Activated CD8-positive, alpha-beta memory T cell treated with anti-CD3 and anti-CD28 coated beads for 24 hours (primary cell): Measurements from ENCODE around the gene LRCOL1.

Experiments used
- DNase-seq: peaks from one replicate; pipeline ENCODE4 v3.0.0-alpha.2; 2020

Gene LRCOL1

DNA sequence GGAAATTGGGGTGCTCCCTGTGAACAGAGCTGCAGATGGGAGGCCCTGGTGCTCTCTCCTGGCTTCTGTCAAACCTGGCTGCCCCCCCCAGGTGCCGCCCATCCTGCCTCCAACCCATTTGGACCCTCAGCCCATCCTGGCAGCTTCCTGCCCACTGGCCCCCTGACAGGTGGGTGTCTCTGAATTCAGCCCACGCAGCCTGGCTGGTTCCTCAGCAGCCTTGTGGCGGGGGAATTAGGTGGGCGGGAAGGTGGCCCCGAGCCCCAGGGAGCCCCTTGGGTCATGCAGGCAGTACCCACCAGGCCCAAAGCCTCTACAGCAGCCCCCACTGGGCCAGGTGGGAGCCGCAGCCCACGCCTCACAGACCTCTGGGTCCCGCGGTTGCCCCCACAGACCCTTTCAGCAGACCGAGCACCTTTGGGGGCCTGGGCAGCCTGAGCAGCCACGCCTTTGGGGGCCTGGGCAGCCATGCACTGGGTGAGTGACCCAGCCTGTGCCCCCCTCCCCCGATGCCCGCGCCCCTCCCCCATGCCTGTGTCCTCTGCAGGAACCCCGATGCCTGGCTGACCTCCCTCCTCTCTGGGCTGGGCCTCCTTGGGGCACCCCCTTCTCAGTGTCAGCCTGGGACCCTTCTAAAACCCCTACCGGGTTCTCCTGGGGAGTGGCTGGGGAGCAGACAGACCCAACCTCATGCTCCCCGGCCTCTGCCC, 28.9 kb downstream of the LRCOL1 start:
- DNase-seq = no peak

DNA sequence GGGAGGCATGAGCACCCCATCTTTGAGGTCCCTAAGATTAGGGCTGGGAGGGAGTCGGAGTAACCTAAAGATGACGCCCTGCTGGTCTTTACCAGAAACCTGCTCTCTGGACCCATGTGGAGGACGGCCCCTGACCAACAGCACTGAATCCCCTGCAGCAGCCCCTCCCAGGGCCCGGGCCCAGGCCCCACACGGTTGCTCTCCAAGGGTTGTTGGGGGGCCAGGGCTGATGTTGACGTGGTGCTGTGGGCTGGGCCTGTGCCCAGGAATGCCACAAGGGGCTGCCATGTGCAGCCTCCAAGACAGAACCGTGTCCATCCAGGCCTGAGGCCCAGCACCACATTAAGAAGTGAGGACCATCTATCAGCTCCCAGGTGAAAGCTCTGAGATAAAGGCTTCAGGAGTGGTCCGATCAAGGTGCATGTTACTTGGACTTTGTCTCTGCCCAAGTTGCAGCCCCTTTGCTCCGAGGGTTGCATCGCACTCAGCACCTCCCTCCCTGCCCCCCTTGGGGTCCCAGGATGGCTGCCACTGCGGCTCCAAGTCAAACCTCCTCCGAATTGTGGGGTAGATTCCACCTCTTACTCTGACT, 29.6 kb downstream of the LRCOL1 start:
- no peak for DNase-seq

DNA sequence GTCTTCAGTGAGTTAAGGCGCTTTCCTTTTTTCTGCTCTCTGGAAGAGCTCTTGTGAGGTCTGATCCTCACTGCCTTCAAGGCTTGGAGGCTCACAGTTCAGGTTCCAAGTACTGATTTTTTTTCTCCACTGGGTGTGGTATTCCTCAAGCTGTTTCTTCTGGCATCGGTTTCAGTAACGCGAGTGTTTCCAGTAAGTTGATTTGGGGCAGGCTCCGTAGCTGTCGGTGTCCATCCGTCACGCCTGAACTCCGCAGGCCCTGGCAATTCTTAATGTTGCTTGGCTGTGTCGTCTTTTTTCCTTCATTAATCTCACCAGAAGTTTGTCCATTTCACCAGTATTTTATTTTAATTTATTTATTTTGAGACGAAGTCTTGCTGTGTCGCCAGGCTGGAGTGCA, 30.6 kb downstream of the LRCOL1 start:
- no peak for DNase-seq

- DNase-seq = no peak
Measured at GRCh38 chr12:132578826-132579225, 31.6 kb downstream of the LRCOL1 start.

DNA sequence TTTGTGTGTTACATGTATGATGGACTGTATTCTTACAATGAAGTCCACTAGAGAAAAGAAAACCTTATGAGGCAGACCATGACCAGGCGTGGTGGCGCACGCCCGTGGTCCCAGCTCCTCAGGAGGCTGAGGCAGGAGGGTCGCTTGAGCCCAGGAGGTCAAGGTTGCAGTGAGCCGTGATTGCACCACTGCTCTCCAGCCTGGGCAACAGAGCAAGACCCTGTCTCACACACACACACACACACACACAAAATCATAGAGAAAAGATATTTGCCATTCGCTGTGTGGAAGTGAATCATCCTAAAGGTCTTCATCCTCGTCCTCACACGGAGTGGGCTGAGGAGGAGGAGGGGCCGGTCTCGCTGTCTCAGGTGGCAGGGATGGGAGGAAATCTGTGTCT, 32.3 kb downstream of the LRCOL1 start:
- no peak for DNase-seq

DNA sequence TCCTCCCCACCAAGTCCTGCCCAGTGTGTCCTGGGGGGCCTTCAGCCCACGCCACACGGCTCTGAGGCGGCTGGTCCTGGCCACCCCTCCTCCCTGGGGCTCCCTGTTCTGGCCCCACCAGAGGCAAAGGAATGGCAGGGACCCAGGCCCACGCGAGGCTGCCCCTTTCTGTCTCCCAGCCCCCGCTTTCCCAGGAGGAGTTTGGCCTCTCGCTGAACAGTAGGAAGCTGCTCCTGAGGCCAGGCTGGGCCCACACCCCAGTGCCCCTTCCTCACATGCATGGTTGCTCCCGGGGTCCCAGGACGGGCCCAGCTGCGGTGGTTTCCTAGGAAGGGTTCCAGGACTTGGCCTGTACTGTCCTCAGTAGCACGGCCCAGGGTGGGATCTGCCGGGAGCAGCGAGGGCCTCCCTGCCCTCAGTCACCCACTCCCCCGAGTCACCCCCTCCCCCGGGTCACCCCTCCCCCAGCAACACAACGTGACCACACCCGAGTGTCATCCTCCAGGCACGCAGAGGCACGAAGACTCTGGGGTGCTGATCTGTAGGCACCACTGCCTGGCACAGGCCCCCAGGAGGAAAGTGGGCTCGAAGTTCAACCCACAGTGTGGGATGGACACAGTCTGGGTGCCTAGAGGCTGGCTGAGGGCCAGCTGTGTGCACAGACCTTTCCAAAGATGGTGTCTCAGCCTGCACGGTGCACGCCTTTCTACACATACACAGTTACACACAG, 33.0 kb downstream of the LRCOL1 start:
- no peak for DNase-seq

DNA sequence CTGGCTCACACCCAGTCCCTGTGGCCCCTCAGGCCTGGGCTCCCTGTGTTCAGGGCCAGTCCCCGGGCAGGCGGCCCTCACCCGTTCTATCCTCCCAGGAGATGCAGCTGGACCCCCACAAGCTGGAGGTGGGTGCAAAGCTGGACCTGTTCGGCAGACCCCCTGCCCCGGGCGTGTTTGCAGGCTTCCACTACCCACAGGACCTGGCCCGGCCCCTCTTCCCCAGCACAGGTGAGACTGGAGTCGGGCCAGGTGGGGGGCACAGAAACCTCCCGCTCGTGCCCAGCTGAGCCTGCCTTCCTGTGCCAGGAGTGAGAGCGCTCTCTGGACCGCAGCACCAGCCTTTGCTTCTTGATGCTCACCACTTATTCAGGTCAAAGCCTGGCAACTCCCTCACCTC, 33.7 kb downstream of the LRCOL1 start:
- no peak for DNase-seq

DNA sequence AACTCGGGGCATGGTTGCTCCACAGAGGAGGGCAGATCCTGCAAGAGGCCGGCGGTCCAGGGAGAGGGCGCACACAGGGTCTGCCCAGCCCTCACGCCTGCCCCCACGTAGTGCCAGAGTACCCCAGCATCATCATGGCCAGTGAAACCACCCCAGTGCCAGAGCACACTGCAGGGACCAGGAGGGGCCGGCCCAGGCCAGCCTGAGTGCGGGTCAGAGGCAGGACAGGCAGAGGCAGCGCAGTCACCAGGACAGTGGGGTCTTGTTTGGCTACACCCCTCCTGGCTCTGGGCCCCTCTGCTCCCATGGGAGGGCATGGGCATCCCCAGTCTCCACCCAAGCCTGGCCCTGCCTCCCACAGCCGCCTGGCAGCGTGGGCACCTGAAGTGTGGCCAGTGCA, 34.7 kb downstream of the LRCOL1 start:
- no peak for DNase-seq

- no peak for DNase-seq
Measured at GRCh38 chr12:132574271-132574996, 35.9 kb downstream of the LRCOL1 start.

GRCh38 chr12:132572801-132573760, 37.3 kb downstream of the LRCOL1 start:
- DNase-seq = no peak

GRCh38 chr12:132572106-132572505, 38.3 kb downstream of the LRCOL1 start:
- DNase-seq = no peak

DNA sequence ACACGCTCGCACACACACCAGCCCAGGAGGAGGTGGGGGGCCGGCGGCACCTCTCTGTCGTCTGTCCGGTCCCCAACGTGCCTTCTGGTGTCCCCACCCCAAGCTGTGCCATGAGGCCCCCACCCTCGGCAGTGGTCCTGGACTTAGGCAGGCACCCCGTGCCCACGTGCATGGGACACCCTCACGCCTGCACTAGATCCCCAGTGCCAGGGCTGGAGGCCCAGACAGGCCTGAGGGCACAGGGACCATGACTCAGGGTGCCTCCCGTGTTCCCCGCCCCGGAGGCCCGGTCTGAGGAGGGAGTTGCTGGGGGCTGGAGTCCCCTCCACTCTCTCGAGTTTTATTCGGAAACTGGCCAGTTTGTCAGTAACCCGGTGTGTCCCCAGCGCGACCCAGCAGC, 38.8 kb downstream of the LRCOL1 start:
- no peak for DNase-seq

GRCh38 chr12:132571051-132571450, 39.3 kb downstream of the LRCOL1 start:
- DNase-seq = no peak

- no peak for DNase-seq
Measured at GRCh38 chr12:132570635-132571034, 39.7 kb downstream of the LRCOL1 start.

GRCh38 chr12:132569856-132570480, 40.4 kb downstream of the LRCOL1 start:
- no peak for DNase-seq

GRCh38 chr12:132568826-132569480, 41.4 kb downstream of the LRCOL1 start:
- no peak for DNase-seq

DNA sequence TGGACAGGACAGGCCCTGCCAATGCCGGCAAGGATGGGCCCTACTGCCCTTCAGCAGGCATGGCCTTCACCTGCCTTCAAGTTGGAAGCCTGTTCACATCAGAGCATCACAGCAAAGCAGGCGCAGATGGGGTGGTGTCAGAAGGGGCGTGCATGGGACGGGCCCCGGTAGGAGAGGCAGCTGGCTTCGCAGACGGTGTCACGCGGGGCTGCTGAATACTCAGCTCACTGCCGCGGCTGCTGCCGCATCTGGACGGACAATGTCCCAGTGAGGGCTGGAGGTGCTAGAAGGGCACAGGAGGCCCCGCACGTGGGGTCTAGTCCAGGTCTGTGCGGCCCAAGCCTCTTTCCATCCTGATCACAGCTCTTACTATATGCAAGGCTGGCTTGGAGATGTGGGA, 42.1 kb downstream of the LRCOL1 start:
- no peak for DNase-seq

DNA sequence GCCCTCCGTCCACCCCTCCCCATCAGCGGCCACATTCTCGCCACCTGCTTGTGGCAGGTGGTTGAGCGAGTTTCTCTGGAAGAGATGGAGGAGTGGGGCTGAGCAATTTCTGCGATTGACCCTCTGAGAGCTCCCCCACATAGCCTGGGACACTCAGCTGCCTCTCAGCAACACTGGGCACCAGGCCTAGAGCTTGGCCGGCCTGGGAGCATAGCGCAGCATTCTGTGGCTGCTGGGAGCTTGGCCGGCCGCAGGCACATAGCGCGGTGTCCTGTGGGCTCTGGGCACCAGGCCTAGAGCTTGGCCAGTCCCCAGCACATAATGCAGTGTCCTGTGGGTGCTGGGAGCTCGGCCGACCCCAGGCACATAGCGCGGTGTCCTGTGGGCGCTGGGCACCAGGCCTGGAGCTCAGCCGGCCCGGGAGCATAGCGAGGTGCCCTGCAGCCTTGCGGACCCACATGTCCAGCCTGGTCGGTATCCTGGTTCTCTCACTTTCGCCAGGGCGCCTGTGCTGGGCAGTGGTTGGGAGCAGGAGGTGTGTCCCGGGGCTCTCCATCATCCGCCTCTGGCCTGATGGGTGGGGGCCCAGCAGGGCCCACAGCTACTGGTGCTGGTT, 43.8 kb downstream of the LRCOL1 start:
- no peak for DNase-seq

- DNase-seq = no peak
Measured at GRCh38 chr12:132565365-132565764, 45.0 kb downstream of the LRCOL1 start.

DNA sequence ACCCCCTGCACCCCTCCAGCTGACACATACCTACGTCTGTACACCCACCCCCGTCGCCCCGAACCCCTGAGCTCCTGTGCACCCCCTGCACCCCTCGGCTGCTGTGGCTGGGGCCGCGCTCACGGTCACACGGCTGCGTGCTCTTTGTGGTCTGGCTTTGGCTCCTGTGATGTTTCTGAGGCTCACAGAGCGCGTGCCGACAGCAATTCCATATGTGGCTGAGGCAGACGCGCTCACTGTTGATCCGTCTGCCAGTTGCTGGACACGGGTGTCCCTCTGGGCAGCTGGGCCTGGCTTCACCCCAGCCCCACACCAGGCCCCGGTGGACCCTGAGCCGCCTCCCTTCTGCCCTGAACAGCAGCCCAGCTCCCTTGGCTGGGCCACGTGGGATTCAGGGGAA, 46.5 kb downstream of the LRCOL1 start:
- DNase-seq = no peak

- no peak for DNase-seq
Measured at GRCh38 chr12:132562489-132563021, 47.8 kb downstream of the LRCOL1 start.
